HCT116 (cell line): ENCODE measurements around the gene BCDIN3D. TPM values are rescaled to one million over a fixed set of nuclear protein-coding genes. Genes with fewer than 3 reads are reported as not detected.

Source experiments
- ATAC-seq: fragments of 200-7000 bp; cut with Tn5 transposase; 2 replicates; pipeline ENCODE4 v1.9.1; 2020; ENCODE audit warnings: mild to moderate bottlenecking, moderate library complexity
- BruUV-seq: library from RNA; stranded (reverse); fragments of 400-500 nt; replicated peaks from 2 replicates; lab custom pipeline; 2021; lab: Mats Ljungman, UMichigan
- CTCF ChIA-PET: fragments of 300-600 bp; sonication (Branson Sonifier 250); formaldehyde crosslinking; loops from one replicate; lab custom pipeline; 2021; ENCODE audit warnings: antibody characterized with exemption; lab: Charles Lee
- POLR2A ChIA-PET: fragments of 300-600, 350-600 bp; sonication (Branson Sonifier 250); formaldehyde crosslinking; loops from one replicate; lab custom pipeline; 2021; ENCODE audit warnings: antibody characterized with exemption; lab: Charles Lee
- RAD21 ChIA-PET, 2 experiments: fragments of 300-600 bp; sonication (Branson Sonifier 250); formaldehyde crosslinking; loops; one replicate each; lab custom pipeline; 2023; ENCODE audit warnings: low total read pairs in 2 of 2; ENCODE audit not compliant: uncharacterized antibody in 2 of 2, unreplicated experiment in 2 of 2, low non-redundant PET in 1 of 2; lab: Charles Lee
- DNase-seq: peaks from one replicate; pipeline ENCODE4 v3.0.0-alpha.2; 2010; ENCODE audit warnings: low read depth, low spot score
- H2AFZ ChIP-seq: fragments of 200-600 bp; shearing (Covaris generic), sonication (generic); 2 replicates; pipeline ENCODE4 v1.6.1; 2017; ENCODE audit warnings: low read depth, mixed run types, mixed read lengths, antibody characterized with exemption, low read length; ENCODE audit not compliant: poor library complexity, severe bottlenecking
- H3K27ac ChIP-seq: 2 replicates; pipeline ENCODE4 v1.5.1; 2012; ENCODE audit warnings: low read depth, low read length
- H3K27me3 ChIP-seq: fragments of 200-600 bp; sonication (generic); 2 replicates; pipeline ENCODE4 v1.6.1; 2016; ENCODE audit warnings: mixed run types, low read length, mixed read lengths; ENCODE audit not compliant: insufficient read depth
- H3K36me3 ChIP-seq, 2 experiments: fragments of 200-500 bp in 1 of 2; fragments of 200-600 bp in 1 of 2; sonication (Bioruptor generic) in 1 of 2; sonication (generic) in 1 of 2; 2 replicates each; pipeline versions ENCODE4 v1.5.1 to v1.6.1; 2014 to 2016; ENCODE audit warnings: low read length in 2 of 2, inconsistent platforms in 1 of 2, mixed read lengths in 1 of 2, mixed run types in 1 of 2; ENCODE audit not compliant: insufficient read depth in 2 of 2, control insufficient read depth in 1 of 2
- H3K4me1 ChIP-seq, 2 experiments: fragments of 200-600 bp in 1 of 2; sonication (generic) in 1 of 2; 2 replicates each; pipeline versions ENCODE4 v1.5.1 to v1.6.1; 2012 to 2017; ENCODE audit warnings: low read length in 2 of 2, inconsistent platforms in 1 of 2, mild to moderate bottlenecking in 1 of 2, mixed read lengths in 1 of 2, mixed run types in 1 of 2, moderate library complexity in 1 of 2; ENCODE audit not compliant: insufficient read depth in 2 of 2, control insufficient read depth in 1 of 2
- H3K4me2 ChIP-seq: fragments of 200-600 bp; sonication (generic); 2 replicates; pipeline ENCODE4 v1.6.1; 2017; ENCODE audit warnings: mixed run types, low read length, mixed read lengths
- H3K4me3 ChIP-seq, 2 experiments: fragments of 200-600 bp in 1 of 2; sonication (generic) in 1 of 2; replicated peaks in 1 of 2; 2 replicates each; pipeline ENCODE4 v1.5.1; 2011 to 2016; ENCODE audit warnings: low read length in 2 of 2, control low read depth in 1 of 2, low read depth in 1 of 2, mild to moderate bottlenecking in 1 of 2, mixed read lengths in 1 of 2, mixed run types in 1 of 2
- H3K79me2 ChIP-seq: fragments of 200-600 bp; sonication (generic); 2 replicates; pipeline ENCODE4 v1.6.1; 2017; ENCODE audit warnings: mild to moderate bottlenecking, mixed run types, low read length, moderate library complexity, mixed read lengths; ENCODE audit not compliant: insufficient read depth
- H3K9ac ChIP-seq: fragments of 200-600 bp; sonication (generic); 2 replicates; pipeline ENCODE4 v1.6.1; 2016; ENCODE audit warnings: low read length, mixed read lengths
- H3K9me2 ChIP-seq: fragments of 200-600 bp; sonication (generic), shearing (Covaris generic); 2 replicates; pipeline ENCODE4 v1.6.1; 2017; ENCODE audit warnings: mixed run types, mild to moderate bottlenecking, moderate library complexity; ENCODE audit not compliant: insufficient read depth
- H3K9me3 ChIP-seq, 2 experiments: fragments of 200-500 bp in 1 of 2; fragments of 200-600 bp in 1 of 2; sonication (Bioruptor generic) in 1 of 2; sonication (generic) in 1 of 2; 2 replicates each; pipeline ENCODE4 v1.6.1; 2014 to 2017; ENCODE audit warnings: low read length in 2 of 2, mixed read lengths in 2 of 2, inconsistent platforms in 1 of 2, low read depth in 1 of 2, mild to moderate bottlenecking in 1 of 2, mixed run types in 1 of 2, moderate library complexity in 1 of 2; ENCODE audit not compliant: control insufficient read depth in 1 of 2, insufficient read depth in 1 of 2
- H4K20me1 ChIP-seq: fragments of 200-600 bp; sonication (generic), shearing (Covaris generic); 2 replicates; pipeline ENCODE4 v1.6.1; 2017; ENCODE audit warnings: mixed run types, mild to moderate bottlenecking, moderate library complexity; ENCODE audit not compliant: insufficient read depth
- CBX3 ChIP-seq: IDR thresholded peaks from 2 replicates; pipeline ENCODE4 v1.6.1; 2012; ENCODE audit warnings: low read depth
- EGR1 ChIP-seq: IDR thresholded peaks from 2 replicates; pipeline ENCODE4 v1.6.1; 2012; ENCODE audit warnings: low read depth
- EZH2 ChIP-seq: fragments of 200-600 bp; sonication (generic); IDR thresholded peaks from 2 replicates; pipeline ENCODE4 v1.6.1; 2017; ENCODE audit warnings: antibody characterized with exemption, mixed run types
- EZH2phosphoT487 ChIP-seq: fragments of 200-600 bp; IDR thresholded peaks from 2 replicates; pipeline ENCODE4 v1.6.1; 2018; ENCODE audit warnings: antibody characterized with exemption, borderline replicate concordance
- FOSL1 ChIP-seq: IDR thresholded peaks from 2 replicates; pipeline ENCODE4 v1.6.1; 2012; ENCODE audit warnings: low read depth
- JUND ChIP-seq: IDR thresholded peaks from 2 replicates; pipeline ENCODE4 v1.6.1; 2012
- SIN3A ChIP-seq: IDR thresholded peaks from 2 replicates; pipeline ENCODE4 v1.6.1; 2012; ENCODE audit warnings: low read depth
- SP1 ChIP-seq: IDR thresholded peaks from 2 replicates; pipeline ENCODE4 v1.6.1; 2012; ENCODE audit warnings: low read depth
- ZNF274 ChIP-seq: fragments of 200-500 bp; sonication (Bioruptor generic); IDR thresholded peaks from 2 replicates; pipeline ENCODE4 v1.6.1; 2014; ENCODE audit warnings: mild to moderate bottlenecking, low read depth, low read length, inconsistent platforms
- intact Hi-C: fragments of 100-400 bp; cut with micrococcal nuclease; formaldehyde crosslinking; loops from 2 replicates; pipeline ENCODE4 v1.10.0; 2022
- total RNA-seq: library from RNA; stranded (reverse); gene quantifications from one replicate; pipeline ENCODE4 v1.2.1, GENCODE V29; 2021; ENCODE audit not compliant: unreplicated experiment
- TF ChIP-seq, protein P1 (sequence below): IDR thresholded peaks from 2 replicates; pipeline ENCODE4 v1.6.1; 2012

Gene BCDIN3D
- total RNA-seq, 1 experiment from 2014 or later = 5.7 TPM

DNA sequence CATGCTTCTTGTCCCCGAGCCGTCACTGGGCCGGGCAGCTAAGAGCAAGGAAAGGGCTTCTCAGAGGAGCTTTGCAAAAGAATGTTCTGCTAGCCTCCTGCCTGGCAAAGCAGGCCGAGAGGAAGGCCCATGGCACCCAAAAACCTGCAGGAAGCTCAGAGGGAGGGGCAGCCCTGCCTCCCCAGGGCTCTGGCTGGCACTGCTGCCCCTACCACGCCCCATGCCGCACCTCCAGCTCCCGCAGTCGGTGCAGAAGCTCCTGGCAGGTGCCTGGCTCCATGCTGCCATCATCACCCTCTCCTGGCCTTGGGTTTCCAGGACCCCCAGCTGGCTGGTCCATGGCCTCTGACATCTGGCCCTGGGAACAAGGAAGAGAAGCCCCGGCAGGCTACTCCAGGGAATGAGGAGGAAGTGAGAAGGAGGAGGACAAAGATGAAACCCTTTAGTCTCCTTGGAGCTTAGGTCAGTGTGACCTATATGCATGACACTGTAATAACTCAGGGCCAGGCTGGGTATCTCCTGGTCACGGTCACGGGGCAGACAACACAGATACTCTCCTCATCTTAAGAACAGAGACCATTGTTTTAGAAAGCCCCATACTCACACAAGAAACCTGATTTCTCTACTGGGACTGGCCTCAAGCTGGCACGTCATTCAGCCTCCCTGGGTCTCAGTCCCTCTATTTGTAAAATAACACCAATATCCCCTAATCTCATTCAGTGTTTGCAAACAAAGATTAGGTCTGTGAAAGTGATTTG, 39.0 kb downstream of the BCDIN3D start:
- Histone ChIP-seq H4K20me1 (no peaks in the 10 kb centered on the region), H3K36me3 (no peaks in the 10 kb centered on the region), H3K27me3 (no peaks in the 10 kb centered on the region), H3K4me3 (no peak overlapping the region), H2AFZ (no peak overlapping the region), H3K79me2 (no peaks in the 10 kb centered on the region), H3K4me1 (no peaks in the 10 kb centered on the region), H3K9me2 (no peaks in the 10 kb centered on the region), H3K4me2 (no peak overlapping the region), H3K27ac (no peak overlapping the region), H3K9me3 (no peaks in the 10 kb centered on the region), H3K9ac (no peak overlapping the region)
- RAD21 ChIA-PET = no interaction called here
- CTCF ChIA-PET = no interaction called here
- intact Hi-C loops = no loop called here
- no peak for TF ChIP-seq ZNF274
- TF ChIP-seq FOSL1 = no peak
- TF ChIP-seq SP1 = no peak
- TF ChIP-seq EZH2phosphoT487 = no peak
- TF ChIP-seq CBX3 = no peak
- no peak for TF ChIP-seq SIN3A
- no peak for ATAC-seq
- DNase-seq = no peak
- no TSS peak for BruUV-seq
- POLR2A ChIA-PET = no interaction called here

GRCh38 chr12:49801141-49802063, 41.5 kb downstream of the BCDIN3D start:
- H3K4me1 ChIP-seq = no peaks in the 10 kb centered on the region
- no peak for ATAC-seq
- no peak overlapping the region for H3K9ac ChIP-seq
- H3K9me3 ChIP-seq = no peaks in the 10 kb centered on the region
- H3K4me2 ChIP-seq = no peak overlapping the region
- H3K36me3 ChIP-seq = no peaks in the 10 kb centered on the region; a peak in 1 of 4 replicates
- no peaks in the 10 kb centered on the region for H3K27me3 ChIP-seq
- POLR2A ChIA-PET = no interaction called here
- no peak overlapping the region for H3K4me3 ChIP-seq
- no TSS peak for BruUV-seq
- H4K20me1 ChIP-seq = no peaks in the 10 kb centered on the region
- RAD21 ChIA-PET = no interaction called here
- intact Hi-C loops = no loop called here
- no peak for DNase-seq
- no peaks in the 10 kb centered on the region for H3K9me2 ChIP-seq
- TF ChIP-seq, protein P1, sequence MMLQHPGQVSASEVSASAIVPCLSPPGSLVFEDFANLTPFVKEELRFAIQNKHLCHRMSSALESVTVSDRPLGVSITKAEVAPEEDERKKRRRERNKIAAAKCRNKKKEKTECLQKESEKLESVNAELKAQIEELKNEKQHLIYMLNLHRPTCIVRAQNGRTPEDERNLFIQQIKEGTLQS = no peak
- TF ChIP-seq EGR1 = no peak
- no peak for TF ChIP-seq JUND
- TF ChIP-seq EZH2 = no peak
- CTCF ChIA-PET = no interaction called here
- H3K27ac ChIP-seq = no peak overlapping the region
- H3K79me2 ChIP-seq = no peaks in the 10 kb centered on the region
- H2AFZ ChIP-seq = no peak overlapping the region
